HG03457 (cell line): ENCODE measurements around the gene MACROD2.

Source experiments
- ATAC-seq: cut with Tn5 transposase; IDR thresholded peaks from one replicate; pipeline ENCODE4 v1.9.1; 2021; ENCODE audit warnings: moderate number of reproducible peaks; ENCODE audit not compliant: unreplicated experiment

Gene MACROD2

DNA sequence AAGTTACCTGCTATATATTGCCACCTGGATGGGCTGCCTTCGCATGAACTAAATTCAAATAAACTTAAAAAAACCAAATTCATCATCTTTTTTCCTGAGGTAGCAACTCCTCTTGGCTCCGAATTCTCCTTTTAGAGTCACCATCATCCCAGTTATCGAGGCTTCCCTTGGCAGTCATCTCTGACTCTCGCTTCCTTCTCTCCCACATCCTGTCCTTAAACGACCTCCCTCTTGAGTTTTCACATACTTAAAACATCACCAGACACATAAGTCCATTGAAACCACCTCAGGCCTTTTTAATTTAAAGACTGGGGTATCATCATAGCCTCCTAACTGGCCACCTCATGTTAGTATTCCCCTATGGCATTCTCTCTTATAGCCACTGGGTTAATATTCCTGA is 638.2 kb downstream of the MACROD2 start:
- no peak for ATAC-seq

DNA sequence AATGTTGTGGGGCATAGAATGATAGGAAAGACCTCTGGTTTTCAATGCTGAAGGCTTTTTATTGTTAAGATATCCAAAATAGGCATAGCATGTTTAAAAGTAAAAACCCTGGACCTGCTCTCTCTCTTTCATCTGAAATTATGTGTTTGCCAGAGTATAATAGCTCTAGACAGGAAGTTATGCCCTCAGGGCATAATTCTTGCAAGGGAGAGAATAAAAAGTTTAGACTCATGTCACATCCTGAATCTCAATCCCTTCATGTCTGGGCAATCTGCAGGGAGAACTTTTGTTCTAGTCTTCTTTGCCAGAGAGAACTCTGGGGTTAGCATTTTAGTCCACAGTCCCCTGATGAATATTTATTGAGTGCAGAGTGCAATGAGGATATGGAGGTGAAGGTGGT is 639.3 kb downstream of the MACROD2 start:
- no peak for ATAC-seq

DNA sequence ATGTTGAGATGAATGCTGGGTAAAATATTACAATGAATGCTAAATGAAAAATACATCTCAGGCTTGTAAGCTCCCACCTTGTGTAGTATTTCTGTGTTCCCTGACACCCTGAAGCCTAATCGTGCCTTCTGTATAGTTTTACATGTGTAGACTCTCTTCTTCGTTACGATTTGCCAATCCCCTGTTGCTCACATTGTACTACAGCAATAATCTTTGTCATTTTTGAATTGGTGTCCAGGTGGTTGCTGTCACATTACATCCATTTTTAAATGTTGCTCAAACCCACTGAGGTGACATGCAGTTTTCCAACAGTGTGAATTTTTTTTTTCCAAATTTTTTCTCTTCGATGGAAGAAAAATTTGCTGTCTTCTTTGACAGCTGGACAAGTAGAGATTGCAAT is 642.1 kb downstream of the MACROD2 start:
- ATAC-seq: no peak

DNA sequence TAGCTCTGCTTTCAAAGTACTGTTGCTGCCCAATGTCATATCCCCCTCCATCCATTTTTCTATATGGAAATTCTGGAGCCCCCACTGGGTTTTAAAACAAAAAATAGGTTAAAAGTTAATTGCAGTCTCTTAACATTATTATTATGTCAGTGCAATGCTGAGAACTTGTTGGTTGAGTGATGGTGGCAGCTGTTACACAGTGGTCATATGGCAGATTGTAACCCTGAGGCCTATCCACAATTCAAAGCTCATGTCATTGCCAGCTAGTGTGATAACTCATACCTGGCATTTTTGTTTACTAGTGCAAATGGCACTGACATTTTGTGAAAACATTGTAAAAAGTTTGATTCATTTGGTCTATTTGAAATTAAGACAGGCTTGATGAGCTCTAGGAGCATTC is 647.8 kb downstream of the MACROD2 start:
- ATAC-seq: no peak

DNA sequence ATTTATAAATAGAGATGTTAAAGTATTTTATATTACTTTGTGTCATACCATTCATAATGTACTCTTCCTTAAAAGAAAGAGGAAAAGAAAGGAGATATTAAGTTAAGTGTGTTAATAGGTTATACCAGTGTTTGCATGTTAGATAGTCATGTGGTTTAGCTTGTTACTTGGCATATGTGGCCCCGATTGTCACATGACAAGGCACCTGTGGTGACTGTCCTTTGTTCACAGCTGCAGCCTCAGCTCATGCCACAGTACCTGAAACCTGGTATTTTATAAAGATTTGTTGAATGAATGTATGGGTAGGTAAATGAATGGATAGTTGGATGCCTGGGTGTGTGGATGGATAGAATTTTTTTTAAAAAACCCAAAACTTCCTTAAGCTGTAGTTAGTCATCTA is 648.2 kb downstream of the MACROD2 start:
- no peak for ATAC-seq

DNA sequence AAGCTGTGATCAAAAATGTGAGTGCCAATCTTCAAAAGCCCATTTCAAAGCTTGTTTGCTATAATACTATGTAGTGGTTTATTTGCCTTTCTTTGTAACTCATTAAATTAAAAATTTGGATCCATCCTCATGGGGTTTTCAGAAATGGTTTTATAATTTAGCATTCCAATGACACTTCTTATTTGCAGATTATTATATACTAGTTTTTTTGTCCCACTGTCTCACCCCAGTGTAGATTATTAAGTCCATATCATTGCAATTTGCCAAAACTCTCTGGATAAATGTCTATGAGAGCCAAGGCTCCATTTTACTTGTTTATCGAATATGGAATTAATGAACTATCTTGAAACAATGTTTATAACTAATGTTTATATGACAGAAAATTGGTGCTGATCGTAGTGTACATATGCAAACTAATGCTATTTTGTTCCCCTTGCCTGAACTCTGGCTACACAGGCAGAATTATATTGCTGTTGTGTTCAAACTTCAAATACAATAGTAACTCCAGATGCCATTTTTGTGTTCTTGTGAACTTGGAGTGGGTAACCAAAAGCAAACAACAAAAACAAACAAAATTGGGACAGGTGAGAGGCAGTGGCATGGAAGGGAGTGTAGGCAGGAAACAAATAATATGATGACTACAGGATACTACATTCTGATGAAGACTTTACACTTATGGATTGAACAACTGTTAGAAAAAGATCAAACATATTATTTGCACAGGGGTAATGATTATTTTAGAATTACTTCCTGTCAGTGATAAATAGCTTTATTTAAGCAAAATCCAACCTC is 649.2 kb downstream of the MACROD2 start:
- ATAC-seq: no peak

DNA sequence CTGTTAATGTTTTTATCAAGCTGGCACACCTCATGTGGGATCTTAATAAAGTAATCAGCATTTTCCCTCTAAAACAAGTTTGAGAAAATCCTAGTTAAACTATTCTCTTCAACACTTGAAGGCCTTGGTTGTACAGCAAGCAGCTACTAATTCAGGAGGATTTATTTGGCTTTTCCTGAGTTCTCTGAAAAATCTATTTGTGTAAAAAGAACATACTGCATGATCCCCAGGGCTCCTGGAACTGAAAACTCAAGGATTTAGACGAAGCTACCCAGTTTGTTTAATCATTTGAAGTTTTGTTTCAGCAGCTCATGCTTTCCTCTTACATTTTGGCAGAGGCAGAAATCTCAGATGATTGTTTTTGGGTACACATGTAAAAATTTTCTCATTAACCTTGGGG is 651.7 kb downstream of the MACROD2 start:
- ATAC-seq: no peak

DNA sequence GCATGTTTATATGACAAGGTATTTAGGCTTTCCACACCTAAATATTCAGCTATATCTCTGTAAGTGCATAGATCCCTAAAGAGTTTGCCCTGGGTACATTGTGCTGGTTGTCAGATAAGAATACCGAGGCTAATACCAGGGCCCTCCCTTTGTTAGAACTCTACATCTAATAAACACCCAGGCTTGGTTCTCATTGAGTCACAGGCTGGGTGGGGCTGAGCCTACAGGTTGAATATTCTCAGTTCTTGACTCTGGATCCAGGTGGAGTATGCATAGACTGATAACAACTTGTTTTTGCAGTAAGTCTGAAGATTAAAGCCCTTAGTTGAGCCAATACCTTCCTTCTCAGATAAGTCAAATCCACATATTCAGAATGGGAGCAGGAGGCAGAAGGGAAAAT is 654.3 kb downstream of the MACROD2 start:
- ATAC-seq: no peak

DNA sequence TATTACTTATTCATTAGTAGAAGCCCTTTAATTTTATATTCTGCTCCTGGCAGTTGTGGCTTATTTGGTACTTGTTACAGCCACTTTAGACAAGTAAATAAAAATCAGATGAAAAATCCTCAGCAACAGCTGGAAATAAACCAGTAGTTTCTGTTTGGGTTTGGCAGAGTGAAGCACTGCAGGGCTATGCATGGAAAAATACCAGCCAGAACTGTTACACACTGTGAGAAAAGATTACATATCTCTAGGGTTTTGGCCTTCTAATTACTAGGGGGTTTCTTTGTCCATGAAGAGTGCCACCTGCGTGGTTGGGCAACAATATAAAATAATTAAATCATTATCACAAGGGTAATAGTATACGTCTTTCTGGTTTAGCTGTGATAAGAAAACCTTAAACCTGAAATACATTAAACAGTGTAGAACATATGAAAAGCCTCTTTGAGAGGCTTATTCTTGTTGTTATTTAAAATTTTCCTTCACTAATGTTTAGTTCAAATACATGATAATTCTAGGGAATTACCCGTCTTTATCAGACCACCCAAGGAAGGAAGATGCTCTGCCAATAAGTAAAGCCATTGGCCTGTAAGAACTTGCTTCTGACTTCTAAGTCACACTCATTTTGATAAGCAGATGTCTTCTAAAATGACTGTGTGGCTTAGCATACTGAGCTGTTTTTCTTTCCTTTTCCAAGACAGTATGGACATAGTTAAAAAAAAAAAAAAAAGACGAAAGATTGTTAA is 662.1 kb downstream of the MACROD2 start:
- no peak for ATAC-seq

DNA sequence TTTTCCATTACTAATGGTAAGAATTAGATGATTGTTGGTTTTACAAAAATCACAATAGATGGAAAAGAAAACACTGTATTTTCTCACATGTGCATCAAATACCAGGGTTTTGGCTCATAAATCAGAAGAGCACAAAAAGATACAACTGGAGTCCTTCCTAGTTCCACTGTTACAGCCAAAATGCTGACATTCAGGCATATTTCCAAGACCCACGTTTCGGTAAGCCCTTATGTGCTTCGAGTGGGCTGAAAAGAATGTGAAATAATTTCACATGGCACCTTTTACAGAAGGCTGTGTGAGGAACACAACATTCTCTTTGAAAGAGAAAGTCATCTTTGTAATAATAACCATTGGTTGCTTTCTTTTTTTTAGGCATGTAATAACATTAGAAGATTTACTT is 668.8 kb downstream of the MACROD2 start:
- ATAC-seq: no peak

DNA sequence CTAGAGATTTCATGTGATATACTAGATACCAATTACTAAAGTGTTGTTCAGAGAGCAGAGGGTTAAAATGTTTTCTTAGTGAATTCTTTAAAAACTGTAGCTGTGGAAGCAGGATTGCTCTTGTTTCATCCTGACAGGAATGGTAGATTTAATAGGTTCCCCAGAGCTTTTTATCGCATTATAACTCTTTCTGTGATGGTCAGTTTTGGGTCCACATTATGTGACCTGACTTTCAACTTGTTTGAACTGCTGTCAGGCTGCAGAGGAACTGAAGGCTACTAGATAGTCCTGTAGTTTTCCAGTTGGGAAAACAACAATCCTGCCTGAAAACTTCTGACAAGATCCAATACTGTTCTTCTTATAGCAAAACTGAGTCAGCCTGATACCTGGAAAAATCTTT is 671.4 kb downstream of the MACROD2 start:
- no peak for ATAC-seq

DNA sequence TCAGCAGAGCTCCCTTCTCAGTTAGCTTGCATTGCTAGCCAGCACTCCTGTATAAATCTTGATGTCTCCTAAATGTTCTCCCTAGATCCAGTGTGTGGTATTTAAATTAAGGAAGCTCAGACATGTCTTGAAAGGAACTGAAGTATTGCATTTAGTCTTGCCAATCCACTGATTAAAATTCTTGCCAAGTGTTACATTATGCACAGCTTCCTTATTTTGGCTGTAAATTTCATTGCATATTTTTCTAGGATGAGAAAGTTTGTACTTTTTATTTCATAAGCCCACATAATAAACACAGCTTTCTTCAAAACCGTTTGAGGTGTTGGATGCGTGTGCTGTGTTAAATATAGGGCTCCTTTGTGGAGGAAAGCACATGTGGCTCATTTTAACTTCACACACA is 671.9 kb downstream of the MACROD2 start:
- no peak for ATAC-seq

DNA sequence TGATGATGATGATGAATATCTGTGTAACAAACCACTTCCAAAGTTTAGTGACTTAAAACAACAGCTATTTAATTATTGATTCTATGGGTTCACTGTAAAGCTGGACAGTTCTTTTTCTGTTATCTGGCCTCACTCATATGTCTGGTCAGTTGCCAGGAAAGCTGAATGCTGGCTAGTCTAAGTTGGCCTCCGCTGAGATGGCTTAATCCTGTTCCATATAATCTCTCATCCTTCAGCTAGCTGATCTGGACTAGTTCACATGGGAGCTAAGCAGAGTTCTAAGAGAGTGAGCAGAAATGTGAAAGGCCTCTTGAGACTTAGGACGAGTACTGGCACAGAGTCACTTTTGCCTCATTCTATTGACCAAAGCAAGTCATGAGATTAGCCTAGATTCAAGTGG is 676.8 kb downstream of the MACROD2 start:
- ATAC-seq: no peak

DNA sequence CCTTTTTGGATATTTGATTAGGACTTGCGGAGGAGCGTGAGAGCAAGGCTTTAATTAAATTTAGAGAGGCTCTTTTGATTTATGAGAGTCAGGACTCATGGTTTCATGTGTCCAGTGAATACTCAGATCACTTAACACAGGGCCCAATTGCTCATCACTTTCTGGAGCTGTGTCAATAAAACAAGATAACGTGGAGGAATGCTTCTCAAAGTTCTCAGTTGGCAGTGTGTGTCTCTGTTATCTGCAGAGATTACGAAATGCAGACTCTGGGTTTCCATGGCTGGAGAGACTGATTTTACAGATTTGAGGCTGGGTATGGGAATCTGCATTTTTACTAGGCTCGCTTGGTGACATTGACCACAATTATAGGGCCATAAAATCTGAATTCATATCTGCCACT is 677.8 kb downstream of the MACROD2 start:
- ATAC-seq: no peak

DNA sequence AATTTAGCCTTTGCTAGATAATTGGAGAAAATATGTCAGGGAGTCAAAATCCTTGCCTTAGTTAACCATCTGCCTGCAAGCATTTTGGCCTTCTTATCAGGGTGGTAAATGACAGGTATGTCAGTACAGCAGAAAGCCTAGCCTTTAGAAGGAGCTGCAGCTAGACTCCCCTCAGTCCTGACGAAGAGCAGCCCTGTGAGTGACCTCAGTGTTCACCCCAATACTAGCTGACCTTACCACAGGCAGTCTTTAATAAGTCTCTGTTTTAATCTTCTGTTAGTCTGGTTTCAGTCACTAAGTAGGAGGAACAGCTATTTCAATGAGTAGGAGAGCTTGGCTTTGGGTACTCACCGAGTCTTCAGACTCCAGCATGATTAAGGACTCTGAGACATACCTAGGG is 682.1 kb downstream of the MACROD2 start:
- no peak for ATAC-seq

DNA sequence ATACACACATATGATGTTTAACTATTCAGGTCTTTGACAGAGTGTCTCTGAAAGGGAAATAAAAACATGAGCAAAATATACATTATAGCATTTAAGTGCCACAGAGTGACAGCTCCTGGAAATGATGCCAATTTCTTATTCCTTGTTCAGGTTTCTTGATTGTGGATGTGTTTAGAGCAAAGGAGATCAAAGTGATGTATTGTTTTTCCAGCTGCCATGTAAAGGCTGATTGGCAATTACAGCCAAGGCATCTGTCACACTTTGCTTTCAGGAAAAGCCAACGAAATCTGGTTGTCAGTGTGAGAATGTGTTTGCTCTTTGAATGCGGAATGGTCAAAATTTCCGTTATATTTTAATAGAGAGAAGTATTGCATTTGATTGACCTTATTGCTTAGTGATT is 689.9 kb downstream of the MACROD2 start:
- no peak for ATAC-seq

DNA sequence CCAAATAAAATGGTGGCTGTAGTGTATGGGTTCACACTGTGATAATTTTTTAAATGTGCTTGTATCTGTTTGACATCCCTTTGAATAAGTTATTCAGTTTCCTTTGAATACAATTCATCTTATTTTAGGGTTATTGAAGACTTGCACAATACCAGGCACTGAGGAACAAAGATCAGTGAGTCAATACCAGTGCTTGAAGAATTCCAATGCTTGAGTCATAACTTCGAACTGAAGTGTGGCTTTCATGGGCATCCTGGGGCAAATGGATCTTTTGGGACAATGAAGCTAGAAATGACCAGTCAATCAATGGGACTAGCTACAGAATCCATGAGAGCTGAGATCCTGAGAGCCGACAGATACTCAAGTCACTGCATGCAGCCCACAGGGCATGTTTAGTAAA is 692.0 kb downstream of the MACROD2 start:
- no peak for ATAC-seq

DNA sequence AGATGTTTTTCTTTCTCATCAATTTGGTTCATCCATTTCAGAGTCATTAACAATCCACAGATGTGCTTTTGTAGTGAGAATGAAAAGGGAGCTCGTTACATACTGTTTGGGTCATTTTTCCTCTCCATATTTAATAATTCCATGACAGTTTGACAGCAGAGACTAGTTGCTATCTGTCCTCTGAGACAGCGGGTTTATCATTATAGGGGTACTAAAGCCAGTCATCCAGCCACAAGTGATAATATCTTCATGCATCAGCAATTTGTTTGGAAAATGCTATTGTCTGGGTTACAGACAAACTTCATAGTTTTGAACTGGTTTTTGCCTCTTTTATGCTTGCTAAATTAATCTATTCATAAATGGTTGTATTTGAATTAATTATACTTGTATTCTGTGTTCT is 692.7 kb downstream of the MACROD2 start:
- no peak for ATAC-seq

DNA sequence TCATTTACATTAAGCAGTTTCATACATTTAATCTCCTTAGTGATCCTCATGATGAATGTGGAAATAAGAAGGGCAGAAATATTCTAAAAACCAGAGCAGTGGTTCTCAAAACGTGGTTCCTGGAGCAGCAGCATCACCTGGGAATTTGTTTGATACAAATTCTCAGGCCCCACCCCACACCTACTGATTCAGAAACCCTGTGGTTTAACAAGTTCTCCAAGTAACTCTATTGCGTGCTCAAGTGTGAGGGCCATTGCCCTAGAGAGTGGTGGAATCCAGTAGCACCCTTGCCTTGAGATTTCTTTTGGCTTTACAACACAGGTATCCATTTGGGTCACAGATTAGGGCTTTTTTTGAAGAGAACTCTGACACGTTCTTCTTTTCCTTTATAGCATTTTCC is 696.7 kb downstream of the MACROD2 start:
- no peak for ATAC-seq

DNA sequence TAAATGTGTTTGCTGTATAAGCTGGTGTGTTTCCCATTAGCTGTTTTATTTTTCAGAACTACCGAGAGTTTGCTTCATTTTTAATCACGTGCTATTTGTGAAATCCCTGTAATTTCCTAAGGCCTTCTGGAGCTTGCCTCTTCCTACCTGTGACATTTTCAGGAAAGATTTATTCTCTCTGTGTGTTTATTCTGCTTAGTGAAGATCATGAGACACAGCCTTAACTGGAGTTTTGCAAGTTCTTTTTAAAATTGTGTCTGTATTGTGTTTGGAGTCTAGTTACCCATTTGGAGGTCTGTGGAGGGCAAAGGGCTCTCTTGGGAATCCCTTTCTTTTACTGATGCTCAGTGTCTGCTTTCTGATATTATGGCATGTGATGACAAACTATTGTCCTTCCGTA is 701.2 kb downstream of the MACROD2 start:
- ATAC-seq: no peak

DNA sequence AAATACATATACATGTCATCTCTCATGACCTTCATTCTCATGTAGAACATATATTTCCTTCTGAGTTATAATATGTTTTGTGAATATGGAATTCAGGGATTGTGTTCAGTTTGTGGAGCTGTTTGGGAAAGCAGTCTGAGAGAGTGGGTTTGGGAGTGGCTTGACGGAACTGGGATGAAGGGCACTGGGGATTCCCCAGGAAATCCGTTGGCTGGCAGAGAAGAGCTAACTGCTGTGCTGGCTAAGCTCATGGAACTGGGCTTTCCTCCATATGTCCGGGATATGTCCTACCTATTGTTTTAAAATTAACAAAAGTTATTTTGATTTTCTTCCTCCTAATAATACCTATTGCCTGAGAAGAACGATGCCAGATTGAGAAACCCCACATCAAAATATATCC is 701.6 kb downstream of the MACROD2 start:
- ATAC-seq: no peak

DNA sequence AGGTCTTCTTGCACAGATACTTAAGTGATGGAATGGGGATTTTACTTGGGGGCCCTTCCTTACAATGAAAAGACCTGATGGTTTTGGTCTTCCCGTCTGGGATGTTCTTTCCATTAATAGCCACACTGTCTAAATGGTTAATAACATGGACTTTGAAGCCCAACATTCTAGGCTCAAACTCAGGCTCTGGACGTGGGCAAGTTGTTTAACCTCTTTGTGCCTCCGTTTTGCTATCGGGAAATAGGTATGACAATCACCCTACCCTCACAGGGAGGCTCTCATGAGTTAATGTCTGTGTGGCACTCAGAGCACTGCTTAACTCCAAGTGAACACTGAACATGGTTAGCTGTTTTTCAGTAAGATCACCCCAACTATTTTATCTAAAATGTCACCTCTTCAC is 702.8 kb downstream of the MACROD2 start:
- ATAC-seq: no peak
